Measurements from ENCODE around the gene SHISA9. TPM values are rescaled to one million over a fixed set of nuclear protein-coding genes. Genes with fewer than 3 reads are reported as not detected.

SHISA9 gene
- total RNA-seq, 1 donor from 2014 or later = 2.5 TPM

- no peaks in the 10 kb centered on the region for H3K27me3 Mint-ChIP-seq (ENCODE audit: insufficient read depth, low read depth)
- Histone ChIP-seq H3K9ac (no peak overlapping the region), H2AFZ (replicated peaks) (no peak overlapping the region), H3K36me3 (no peaks in the 10 kb centered on the region), H3K79me2 (ENCODE audit: low read depth) (no peaks in the 10 kb centered on the region), H3K4me1 (peaks cover 12% of the 10 kb centered on the region), H3F3A (ENCODE audit: low read depth) (no peaks in the 10 kb centered on the region), H3K27ac (no peak overlapping the region), H3K4me3 (no peak overlapping the region), H4K20me1 (ENCODE audit: low read depth) (no peaks in the 10 kb centered on the region), H3K27me3 (no peaks in the 10 kb centered on the region), H3K9me3 (ENCODE audit: low read depth) (no peaks in the 10 kb centered on the region), H3K4me2 (no peak overlapping the region)
- H3K36me3 Mint-ChIP-seq = peaks cover 2% of the 10 kb centered on the region
- DNase-seq (ENCODE audit: low spot score) = no peak
- no peak overlapping the region for H3K4me3 Mint-ChIP-seq
- TF ChIP-seq EZH2phosphoT487 (IDR thresholded peaks at IDR 0.05) (no peak), CTCF (IDR thresholded peaks at IDR 0.05) (no peak), EZH2 (IDR thresholded peaks at IDR 0.05) (no peak)
- no peak overlapping the region for H3K27ac Mint-ChIP-seq
- peaks cover 2% of the 10 kb centered on the region for H3K4me1 Mint-ChIP-seq
- peaks cover 5% of the 10 kb centered on the region for H3K9me3 Mint-ChIP-seq
Observed at GRCh38 chr16:12944300-12944699, 42.9 kb downstream of the SHISA9 start.

GRCh38 chr16:12951392-12951791 is 50.0 kb downstream of the SHISA9 start:
- Histone ChIP-seq H3K4me2 (no peak overlapping the region), H3K79me2 (ENCODE audit: low read depth) (no peaks in the 10 kb centered on the region), H3K4me1 (no peaks in the 10 kb centered on the region), H3K9me3 (ENCODE audit: low read depth) (no peaks in the 10 kb centered on the region), H3K27me3 (no peaks in the 10 kb centered on the region), H3K9ac (no peak overlapping the region), H3K27ac (no peak overlapping the region), H4K20me1 (ENCODE audit: low read depth) (no peaks in the 10 kb centered on the region), H3K36me3 (no peaks in the 10 kb centered on the region), H3K4me3 (no peak overlapping the region), H3F3A (ENCODE audit: low read depth) (no peaks in the 10 kb centered on the region), H2AFZ (replicated peaks) (no peak overlapping the region)
- Mint-ChIP-seq H3K4me1 (peaks cover 3% of the 10 kb centered on the region), H3K27me3 (ENCODE audit: insufficient read depth, low read depth) (peaks cover 2% of the 10 kb centered on the region), H3K9me3 (peaks cover 2% of the 10 kb centered on the region), H3K27ac (no peak overlapping the region), H3K36me3 (peaks cover 5% of the 10 kb centered on the region), H3K4me3 (no peak overlapping the region)
- TF ChIP-seq CTCF (IDR thresholded peaks at IDR 0.05) (no peak), EZH2 (IDR thresholded peaks at IDR 0.05) (no peak), EZH2phosphoT487 (IDR thresholded peaks at IDR 0.05) (no peak)
- no peak for DNase-seq (ENCODE audit: low spot score)

- H3K4me2 ChIP-seq = no peak overlapping the region
- no peak overlapping the region for H3K9ac ChIP-seq
- no peaks in the 10 kb centered on the region for H3K4me1 ChIP-seq
- peaks cover 5% of the 10 kb centered on the region for H3K36me3 Mint-ChIP-seq
- no peaks in the 10 kb centered on the region for H3F3A ChIP-seq (ENCODE audit: low read depth)
- H3K9me3 Mint-ChIP-seq = peaks cover under 1% of the 10 kb centered on the region
- no peaks in the 10 kb centered on the region for H3K36me3 ChIP-seq
- no peaks in the 10 kb centered on the region for H3K9me3 ChIP-seq (ENCODE audit: low read depth)
- no peak overlapping the region for H3K27ac ChIP-seq
- no peak overlapping the region for H3K4me3 Mint-ChIP-seq
- H3K4me3 ChIP-seq = no peak overlapping the region
- H3K27me3 Mint-ChIP-seq (ENCODE audit: insufficient read depth, low read depth) = peaks cover 2% of the 10 kb centered on the region
- no peaks in the 10 kb centered on the region for H3K27me3 ChIP-seq
- H3K4me1 Mint-ChIP-seq = peaks cover 3% of the 10 kb centered on the region
- no peaks in the 10 kb centered on the region for H3K79me2 ChIP-seq (ENCODE audit: low read depth)
- H3K27ac Mint-ChIP-seq = no peak overlapping the region
- H4K20me1 ChIP-seq (ENCODE audit: low read depth) = no peaks in the 10 kb centered on the region
- TF ChIP-seq EZH2 (IDR thresholded peaks at IDR 0.05) (no peak), EZH2phosphoT487 (IDR thresholded peaks at IDR 0.05) (no peak), CTCF (IDR thresholded peaks at IDR 0.05) (no peak)
- DNase-seq (ENCODE audit: low spot score) = no peak
- H2AFZ ChIP-seq (replicated peaks) = no peak overlapping the region
Observed at GRCh38 chr16:12951976-12952375, 50.6 kb downstream of the SHISA9 start.

Measured in neural progenitor cell (in vitro differentiated cells).